ENCODE data around the gene WDPCP. TPM values are rescaled to one million over a fixed set of nuclear protein-coding genes. Genes with fewer than 3 reads are reported as not detected.

WDPCP gene
- total and polyA plus RNA-seq, 10 of the 15 experiments (the other 5 are each of a cell fraction or from before 2014, with no cell fraction given): 2.1 to 7.9 (median 4.6) TPM

DNA sequence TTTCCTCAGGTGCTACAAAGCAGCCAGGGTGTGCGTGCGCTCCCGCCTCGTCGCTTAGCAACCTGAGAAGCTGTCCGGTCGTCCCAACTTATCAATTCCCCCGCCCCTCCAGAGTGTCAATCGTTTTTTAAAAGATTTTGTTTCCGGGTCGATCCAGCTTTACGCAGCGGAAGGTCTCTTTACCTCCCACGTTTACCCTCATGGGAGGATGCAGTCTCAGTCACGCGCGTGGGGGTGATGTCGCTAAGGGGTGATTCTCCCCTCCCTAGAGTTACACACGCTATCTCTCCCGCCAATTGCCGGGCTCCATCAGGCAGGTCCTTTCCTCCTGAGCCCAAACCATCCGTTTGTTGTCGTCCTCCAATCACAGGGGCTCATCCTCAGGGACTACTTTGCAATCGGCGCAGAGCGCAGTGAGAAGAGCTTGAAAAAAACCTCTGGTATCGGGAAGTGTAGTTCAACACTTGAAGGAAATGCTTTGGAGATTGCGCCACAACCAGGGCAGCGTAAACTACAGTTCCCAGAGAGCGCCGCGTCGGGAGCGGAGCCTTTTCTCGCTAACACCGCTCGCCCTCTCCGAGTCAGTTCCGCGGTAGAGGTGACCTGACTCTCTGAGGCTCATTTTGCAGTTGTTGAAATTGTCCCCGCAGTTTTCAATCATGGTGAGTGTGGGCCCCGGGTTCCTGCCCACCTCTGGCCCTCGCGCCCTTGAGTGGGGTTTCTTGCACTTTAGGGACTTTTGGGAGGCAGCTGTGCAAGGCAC is at the start of gene WDPCP, which contains the start of gene MDH1 (continued):
- peak in 1 of 2 experiments; percentile 70; a peak in 1 of 3 replicates for TF ChIP-seq EGR1 (IDR thresholded peaks at IDR 0.05; ENCODE audit: borderline replicate concordance in 1 of 2, low read depth in 2 of 2, low read length in 2 of 2)
- TF ChIP-seq ZNF274 (IDR thresholded peaks at IDR 0.05; ENCODE audit: insufficient read depth, insufficient read length): no peak
- TF ChIP-seq, protein P1, sequence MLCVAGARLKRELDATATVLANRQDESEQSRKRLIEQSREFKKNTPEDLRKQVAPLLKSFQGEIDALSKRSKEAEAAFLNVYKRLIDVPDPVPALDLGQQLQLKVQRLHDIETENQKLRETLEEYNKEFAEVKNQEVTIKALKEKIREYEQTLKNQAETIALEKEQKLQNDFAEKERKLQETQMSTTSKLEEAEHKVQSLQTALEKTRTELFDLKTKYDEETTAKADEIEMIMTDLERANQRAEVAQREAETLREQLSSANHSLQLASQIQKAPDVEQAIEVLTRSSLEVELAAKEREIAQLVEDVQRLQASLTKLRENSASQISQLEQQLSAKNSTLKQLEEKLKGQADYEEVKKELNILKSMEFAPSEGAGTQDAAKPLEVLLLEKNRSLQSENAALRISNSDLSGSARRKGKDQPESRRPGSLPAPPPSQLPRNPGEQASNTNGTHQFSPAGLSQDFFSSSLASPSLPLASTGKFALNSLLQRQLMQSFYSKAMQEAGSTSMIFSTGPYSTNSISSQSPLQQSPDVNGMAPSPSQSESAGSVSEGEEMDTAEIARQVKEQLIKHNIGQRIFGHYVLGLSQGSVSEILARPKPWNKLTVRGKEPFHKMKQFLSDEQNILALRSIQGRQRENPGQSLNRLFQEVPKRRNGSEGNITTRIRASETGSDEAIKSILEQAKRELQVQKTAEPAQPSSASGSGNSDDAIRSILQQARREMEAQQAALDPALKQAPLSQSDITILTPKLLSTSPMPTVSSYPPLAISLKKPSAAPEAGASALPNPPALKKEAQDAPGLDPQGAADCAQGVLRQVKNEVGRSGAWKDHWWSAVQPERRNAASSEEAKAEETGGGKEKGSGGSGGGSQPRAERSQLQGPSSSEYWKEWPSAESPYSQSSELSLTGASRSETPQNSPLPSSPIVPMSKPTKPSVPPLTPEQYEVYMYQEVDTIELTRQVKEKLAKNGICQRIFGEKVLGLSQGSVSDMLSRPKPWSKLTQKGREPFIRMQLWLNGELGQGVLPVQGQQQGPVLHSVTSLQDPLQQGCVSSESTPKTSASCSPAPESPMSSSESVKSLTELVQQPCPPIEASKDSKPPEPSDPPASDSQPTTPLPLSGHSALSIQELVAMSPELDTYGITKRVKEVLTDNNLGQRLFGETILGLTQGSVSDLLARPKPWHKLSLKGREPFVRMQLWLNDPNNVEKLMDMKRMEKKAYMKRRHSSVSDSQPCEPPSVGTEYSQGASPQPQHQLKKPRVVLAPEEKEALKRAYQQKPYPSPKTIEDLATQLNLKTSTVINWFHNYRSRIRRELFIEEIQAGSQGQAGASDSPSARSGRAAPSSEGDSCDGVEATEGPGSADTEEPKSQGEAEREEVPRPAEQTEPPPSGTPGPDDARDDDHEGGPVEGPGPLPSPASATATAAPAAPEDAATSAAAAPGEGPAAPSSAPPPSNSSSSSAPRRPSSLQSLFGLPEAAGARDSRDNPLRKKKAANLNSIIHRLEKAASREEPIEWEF (IDR thresholded peaks at IDR 0.05; ENCODE audit: insufficient replicate concordance, low read depth, low read length): no peak
- TF ChIP-seq CHD2 (IDR thresholded peaks at IDR 0.05; ENCODE audit: borderline replicate concordance, low read depth, low read length): peak; percentile 98
- TF ChIP-seq, protein P2, sequence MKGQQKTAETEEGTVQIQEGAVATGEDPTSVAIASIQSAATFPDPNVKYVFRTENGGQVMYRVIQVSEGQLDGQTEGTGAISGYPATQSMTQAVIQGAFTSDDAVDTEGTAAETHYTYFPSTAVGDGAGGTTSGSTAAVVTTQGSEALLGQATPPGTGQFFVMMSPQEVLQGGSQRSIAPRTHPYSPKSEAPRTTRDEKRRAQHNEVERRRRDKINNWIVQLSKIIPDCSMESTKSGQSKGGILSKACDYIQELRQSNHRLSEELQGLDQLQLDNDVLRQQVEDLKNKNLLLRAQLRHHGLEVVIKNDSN (IDR thresholded peaks at IDR 0.05; ENCODE audit: borderline replicate concordance, extremely low read length, insufficient read depth, low read depth, low read length): no peak
- TF ChIP-seq, protein P3, sequence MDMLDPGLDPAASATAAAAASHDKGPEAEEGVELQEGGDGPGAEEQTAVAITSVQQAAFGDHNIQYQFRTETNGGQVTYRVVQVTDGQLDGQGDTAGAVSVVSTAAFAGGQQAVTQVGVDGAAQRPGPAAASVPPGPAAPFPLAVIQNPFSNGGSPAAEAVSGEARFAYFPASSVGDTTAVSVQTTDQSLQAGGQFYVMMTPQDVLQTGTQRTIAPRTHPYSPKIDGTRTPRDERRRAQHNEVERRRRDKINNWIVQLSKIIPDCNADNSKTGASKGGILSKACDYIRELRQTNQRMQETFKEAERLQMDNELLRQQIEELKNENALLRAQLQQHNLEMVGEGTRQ (IDR thresholded peaks at IDR 0.05; ENCODE audit: borderline replicate concordance, low read depth, low read length): no peak; the same call in 1 of the 2 replicates
- TF ChIP-seq NRF1 (conservative IDR thresholded peaks at IDR 0.05; ENCODE audit: low read depth, low read length): no peak
- TF ChIP-seq EED (IDR thresholded peaks at IDR 0.05; ENCODE audit: low read depth): peak; percentile 1; the same call in 1 of the 2 replicates
- TF ChIP-seq SMC3 (IDR thresholded peaks at IDR 0.05; ENCODE audit: borderline replicate concordance, low read length): no peak
- TF ChIP-seq RAD21 (IDR thresholded peaks at IDR 0.05; ENCODE audit: insufficient read depth, low read depth, low read length): no peak
- 0 out of 2 replicates have a peak, but pooled peaks have one; percentile 21 for TF ChIP-seq MTA3 (IDR thresholded peaks at IDR 0.05; ENCODE audit: borderline replicate concordance, low read length)
- TF ChIP-seq ETV6 (conservative IDR thresholded peaks at IDR 0.05 in 1 of 2, IDR thresholded peaks at IDR 0.05 in 1 of 2; ENCODE audit: borderline replicate concordance in 1 of 2, low read depth in 1 of 2): no peak
- peak; percentile 85 for TF ChIP-seq MXI1 (IDR thresholded peaks at IDR 0.05; ENCODE audit: low read depth, low read length)
- no peak for TF ChIP-seq EZH2 (IDR thresholded peaks at IDR 0.05; ENCODE audit: borderline replicate concordance, control insufficient read depth, low read depth, low read length)
- TF ChIP-seq GATAD2B (conservative IDR thresholded peaks at IDR 0.05; ENCODE audit: low read depth): peak; percentile 70; the same call in 1 of the 2 replicates
- peak; percentile 85 for TF ChIP-seq MTA2 (IDR thresholded peaks at IDR 0.05; ENCODE audit: low read depth)
- TF ChIP-seq HDAC6 (IDR thresholded peaks at IDR 0.05; ENCODE audit: unreplicated experiment): no peak
- peak; percentile 98 for TF ChIP-seq POLR2AphosphoS5 (IDR thresholded peaks at IDR 0.05; ENCODE audit: low read length)
- peak; percentile 92 for TF ChIP-seq MEF2B (IDR thresholded peaks at IDR 0.05; ENCODE audit: partially characterized antibody, poor library complexity, severe bottlenecking)
